Uterus (tissue), 2 donors: ENCODE measurements around the gene MMP12.

Experiments
- CTCF ChIP-seq, 4 experiments: fragments of 200-600 bp in 2 of 4; fragments of 450-650 bp in 2 of 4; sonication (generic) in 2 of 4; IDR thresholded peaks; one replicate each; pipeline ENCODE4 v1.5.1; 2016 to 2019; ENCODE audit warnings: antibody characterized with exemption in 4 of 4, mild to moderate bottlenecking in 2 of 4, moderate library complexity in 1 of 4
- POLR2A ChIP-seq, 2 donors: fragments of 450-650 bp; IDR thresholded peaks; one replicate each; pipeline ENCODE4 v1.6.1; 2016; ENCODE audit warnings: antibody characterized with exemption in 2 of 2, mild to moderate bottlenecking in 1 of 2, moderate library complexity in 1 of 2

GRCh38 chr11:102824556-102824955, 50.2 kb downstream of the MMP12 start:
- TF ChIP-seq CTCF (IDR thresholded peaks at IDR 0.05) (no peak), POLR2A (IDR thresholded peaks at IDR 0.05) (no peak)
